HG02840 (cell line): ENCODE measurements around the gene TMC6.

Source experiments
- ATAC-seq: cut with Tn5 transposase; IDR thresholded peaks from one replicate; pipeline ENCODE4 v1.9.1; 2021; ENCODE audit warnings: mild to moderate bottlenecking, moderate library complexity, moderate number of reproducible peaks; ENCODE audit not compliant: unreplicated experiment, low FRiP score

The TMC6 gene

DNA sequence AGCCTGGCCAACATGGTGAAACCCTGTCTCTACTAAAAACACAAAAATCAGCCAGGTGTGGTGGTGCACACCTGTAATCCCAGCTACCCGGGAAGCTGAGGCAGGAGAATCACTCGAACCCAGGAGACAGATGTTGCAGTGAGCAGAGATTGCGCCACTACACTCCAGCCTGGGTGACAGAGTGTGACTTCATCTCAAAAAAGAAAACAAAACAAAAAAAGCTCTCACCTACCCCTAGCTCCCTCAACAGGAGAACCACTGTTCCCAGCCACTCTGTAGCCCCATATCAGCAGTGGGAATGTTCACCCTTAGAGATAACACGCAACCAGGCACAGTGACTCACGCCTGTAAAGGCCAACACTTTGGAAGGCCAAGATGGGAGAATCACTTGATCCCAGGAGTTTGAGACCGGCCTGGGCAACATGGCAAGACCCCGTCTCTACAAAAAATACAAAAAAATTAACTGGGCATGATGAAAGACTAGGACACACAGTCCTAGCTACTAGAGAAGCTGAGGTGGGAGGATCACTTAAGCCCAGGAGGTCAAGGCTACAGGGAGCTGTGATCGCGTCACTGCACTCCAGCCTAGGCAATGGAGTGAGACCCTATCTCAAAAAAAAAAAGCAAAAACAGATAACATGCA, 7.4 kb upstream of the TMC6 start:
- ATAC-seq, result no peak

DNA sequence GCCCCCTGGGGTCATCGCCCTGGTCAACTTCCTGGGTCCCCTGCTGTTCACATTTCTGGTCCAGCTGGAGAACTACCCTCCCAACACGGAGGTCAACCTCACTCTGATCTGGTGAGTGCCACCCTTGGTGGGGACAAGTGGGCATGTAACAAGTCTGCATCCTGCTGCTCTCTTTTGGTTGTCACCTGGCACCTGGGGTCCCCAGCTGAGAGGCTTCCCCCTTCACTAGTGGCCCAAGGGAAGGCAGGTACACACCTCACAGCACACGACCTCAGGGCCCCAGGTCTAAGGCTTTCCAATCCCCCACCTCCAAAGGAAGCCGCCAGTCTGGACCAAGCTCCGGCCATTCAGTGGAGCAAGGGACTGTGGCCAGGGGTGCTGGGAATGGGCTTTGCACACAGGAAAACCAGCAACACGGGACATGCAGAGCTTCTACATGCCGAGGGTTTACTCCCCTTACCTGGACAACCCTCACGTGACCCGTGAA, 6.4 kb upstream of the TMC6 start:
- no peak for ATAC-seq

DNA sequence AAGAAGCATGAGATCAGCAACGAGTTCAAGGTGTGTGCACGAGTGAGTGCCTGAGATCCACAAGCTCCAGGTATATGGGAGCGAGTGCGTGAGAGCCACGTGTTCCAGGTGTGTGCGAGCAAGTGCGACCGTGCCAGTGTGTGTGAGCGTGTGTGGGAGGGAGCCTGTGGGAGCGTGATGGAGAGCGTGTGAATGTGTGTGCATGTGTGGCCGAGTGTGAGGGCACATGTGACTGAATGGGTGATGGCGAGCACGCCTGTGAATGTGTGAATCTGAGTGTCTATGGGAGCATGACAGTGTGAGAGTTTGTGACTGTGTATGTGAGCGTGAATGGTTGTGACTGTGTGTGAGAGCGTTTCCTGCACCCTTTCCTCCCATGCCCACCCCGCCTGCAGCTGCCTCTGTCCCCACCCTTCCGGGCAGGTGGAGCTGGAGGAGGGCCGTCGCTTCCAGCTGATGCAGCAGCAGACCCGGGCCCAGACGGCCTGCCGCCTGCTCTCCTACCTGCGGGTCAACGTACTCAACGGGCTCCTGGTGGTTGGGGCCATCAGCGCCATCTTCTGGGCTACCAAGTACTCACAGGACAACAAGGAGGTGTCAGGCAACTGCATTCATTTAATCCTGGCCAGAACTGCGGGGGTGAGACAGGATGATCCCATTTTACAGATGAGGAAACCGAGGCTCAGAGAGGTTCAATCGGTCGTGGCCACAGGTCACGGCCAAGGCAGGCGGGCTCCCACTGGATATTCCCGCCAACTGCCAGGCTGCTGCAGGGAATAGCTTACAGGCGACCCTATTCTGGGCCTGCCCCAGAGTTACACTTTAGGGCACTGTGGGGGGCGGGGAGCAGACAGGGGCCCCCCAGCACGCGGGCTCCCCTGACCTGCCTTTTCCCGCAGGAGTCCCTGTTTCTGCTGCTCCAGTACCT, 5.7 kb upstream of the TMC6 start:
- no peak for ATAC-seq

DNA sequence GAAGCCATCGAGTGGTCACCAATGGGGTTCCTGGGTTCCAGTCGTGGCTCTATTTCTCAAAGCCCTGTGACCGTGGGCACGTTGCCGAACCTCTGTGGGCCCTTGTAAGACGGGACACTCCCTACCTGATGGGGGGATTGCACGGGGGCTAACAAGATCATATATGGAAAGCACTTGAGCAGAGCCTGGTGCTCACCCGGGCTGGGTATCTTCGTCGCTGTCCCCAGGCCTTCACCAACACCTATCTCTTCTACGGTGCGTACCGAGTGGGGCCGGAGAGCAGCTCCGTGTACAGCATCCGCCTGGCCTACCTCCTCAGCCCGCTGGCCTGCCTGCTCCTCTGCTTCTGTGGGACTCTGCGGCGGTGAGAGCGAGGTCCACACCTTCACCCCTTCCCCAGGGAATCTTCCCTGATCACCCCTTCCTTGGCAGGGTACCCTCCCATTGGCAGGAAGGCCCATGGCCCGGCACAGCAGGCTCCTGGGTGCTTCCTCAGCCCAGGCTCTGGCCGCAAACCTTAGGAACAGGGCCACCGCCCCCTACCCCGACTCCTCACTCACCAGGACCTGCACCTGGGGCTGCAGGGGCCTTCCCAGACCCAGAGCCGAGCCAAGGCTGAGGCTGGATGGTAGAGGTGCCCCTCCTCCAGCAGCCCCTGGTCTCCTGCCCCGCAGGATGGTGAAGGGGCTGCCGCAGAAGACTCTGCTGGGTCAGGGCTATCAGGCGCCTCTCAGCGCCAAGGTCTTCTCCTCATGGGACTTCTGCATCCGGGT, 4.8 kb upstream of the TMC6 start:
- ATAC-seq, result no peak

GRCh38 chr17:78132767-78133178, 4.2 kb upstream of the TMC6 start:
- no peak for ATAC-seq

- ATAC-seq, result no peak
Observed at GRCh38 chr17:78132084-78132676, 3.6 kb upstream of the TMC6 start.

GRCh38 chr17:78131172-78132083, 2.9 kb upstream of the TMC6 start:
- ATAC-seq, result no peak

DNA sequence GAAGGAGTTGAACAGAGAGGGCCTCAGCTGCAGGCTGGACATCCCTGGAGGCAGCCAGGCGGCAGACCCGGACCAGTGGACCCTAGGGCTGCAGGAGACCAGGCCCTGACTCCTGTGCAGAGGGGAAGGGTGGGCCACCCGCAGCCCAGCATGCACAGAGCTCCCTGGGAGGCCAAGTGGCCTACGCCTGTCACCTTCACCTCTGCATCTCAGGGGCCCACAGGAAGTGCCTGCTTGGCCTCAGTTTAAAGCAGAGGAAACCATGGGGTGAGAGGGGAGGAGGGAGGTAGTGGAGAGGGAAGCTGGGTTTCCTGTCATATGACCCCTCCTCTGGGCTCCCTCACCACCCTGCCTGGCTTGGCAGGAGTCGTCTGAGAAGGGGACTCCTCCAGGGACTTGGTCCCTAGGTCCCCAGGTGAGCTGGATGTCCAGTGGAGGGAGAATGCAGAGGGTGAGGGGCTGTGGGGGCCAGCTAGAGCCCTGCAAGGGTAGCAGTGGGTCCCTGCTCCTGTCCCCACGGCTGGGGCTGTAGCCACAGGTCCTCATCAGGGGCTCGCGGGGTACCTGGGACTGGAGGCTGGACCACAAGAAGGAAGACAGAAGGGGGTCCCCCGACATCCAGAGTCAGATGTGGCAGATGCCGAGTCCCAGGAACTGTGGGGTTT, 2.0 kb upstream of the TMC6 start, which contains the start of gene TMC8:
Gene TMC8, plus strand, starts transcription at position 335 of the 665 bp plus-strand sequence. CDS start 818 bp downstream, outside the sequence.
- ATAC-seq, result no peak

DNA sequence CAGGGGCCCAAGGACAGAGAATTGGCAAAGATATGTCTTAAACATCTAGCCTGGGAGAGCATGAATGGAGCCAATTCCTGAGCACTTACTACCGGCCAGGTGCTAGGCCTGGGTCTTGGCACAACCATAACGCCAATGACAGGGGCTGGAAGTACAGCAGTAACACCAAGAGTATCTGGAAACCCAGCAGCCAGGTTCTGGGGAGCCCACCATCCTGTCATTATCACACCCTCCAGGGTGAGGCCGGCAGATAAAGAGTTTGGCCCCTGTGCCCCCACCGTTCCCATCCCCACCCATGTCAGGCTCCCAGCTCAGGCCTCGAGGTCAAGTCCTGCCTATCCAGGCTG, 1.5 kb upstream of the TMC6 start:
- no peak for ATAC-seq

DNA sequence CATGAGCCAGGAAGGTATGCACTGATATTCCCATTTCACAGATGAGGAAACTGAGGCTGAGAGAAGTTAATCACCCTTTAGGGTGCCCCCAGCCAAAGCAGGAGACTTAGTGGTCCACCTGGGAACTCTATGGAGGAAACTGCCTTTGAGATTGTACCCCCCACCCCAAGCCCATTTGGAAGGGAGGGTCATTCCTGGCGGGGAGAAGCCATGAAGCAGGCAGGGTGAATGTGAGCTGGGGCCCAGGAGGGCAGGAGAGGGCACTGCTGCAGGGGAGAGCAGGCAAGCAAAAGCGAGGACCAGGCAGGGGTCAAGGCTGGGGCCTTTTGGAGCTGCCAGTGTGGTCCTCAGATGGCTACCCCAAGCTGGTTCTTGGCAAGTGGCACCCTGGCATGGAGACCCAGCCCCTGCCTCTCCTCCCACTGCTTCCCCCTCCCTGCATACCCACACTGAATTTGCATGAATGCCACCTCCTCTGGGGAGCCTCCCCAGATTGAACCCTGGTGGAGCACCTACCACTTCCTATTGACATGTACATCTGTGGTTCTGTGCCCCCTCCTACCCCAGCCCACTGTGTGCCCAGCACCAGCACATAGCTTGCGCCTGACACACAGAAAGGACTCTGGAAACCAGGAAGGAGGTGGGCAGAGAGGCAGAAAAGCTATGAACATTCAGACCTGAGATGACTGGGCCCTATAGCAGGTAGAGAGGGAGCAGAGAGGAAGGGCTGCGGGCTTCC, 965 bp upstream of the TMC6 start:
- ATAC-seq, result no peak

DNA sequence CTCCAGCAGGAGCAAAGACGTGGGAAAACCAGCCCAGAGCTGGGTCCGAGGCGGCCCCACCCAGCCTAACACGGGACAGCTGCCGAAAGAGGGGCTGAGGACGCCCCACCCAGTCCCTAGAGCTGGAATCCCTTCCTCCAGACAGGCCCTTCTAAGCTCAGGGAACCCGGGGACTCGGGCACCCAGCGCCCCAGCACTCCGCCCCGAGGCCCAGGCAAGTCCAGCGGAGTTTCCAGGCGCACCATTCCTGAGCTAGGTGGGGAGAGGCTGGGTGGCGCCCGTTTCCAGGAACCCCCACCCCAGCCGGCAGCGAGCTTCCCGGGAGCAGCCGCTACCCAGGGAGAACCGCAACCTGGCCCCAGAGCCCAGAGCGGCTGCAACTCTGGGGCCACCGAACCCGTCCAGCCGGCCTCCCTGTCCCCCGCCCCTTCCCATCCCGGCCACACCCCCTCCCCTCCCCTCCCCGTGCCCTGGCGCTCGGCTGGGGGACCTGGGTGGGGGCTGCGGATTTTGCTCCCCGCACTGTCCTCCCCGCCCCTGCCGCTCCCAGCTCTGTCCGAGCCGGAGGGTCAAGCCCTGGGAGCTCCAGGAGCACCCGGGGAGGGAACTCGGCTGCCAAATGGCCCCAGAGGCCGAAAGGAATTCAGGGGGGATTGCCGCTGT, 536 bp downstream of the TMC6 start:
- no peak for ATAC-seq

GRCh38 chr17:78127239-78127887, 1.2 kb downstream of the TMC6 start:
- ATAC-seq, result no peak

DNA sequence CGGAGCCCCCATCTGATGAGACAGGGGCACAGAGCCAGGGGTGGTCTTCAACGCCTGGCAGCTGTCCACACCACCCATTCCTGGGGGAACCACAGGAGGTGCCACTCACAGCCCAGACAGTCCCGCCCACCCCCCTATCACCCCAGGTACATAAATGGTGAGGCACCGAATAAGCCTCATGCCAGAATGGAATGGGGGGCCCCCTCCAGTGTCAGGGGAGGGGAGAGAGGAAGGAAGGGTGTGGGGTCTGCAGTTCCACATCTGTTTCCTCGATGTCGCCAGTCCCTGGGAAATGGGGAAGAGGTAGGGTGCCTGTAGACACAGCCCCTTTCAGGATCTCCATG, 1.7 kb downstream of the TMC6 start:
- no peak for ATAC-seq

GRCh38 chr17:78125976-78126894, 2.3 kb downstream of the TMC6 start:
- no peak for ATAC-seq

GRCh38 chr17:78125138-78125913, 3.2 kb downstream of the TMC6 start:
- no peak for ATAC-seq

DNA sequence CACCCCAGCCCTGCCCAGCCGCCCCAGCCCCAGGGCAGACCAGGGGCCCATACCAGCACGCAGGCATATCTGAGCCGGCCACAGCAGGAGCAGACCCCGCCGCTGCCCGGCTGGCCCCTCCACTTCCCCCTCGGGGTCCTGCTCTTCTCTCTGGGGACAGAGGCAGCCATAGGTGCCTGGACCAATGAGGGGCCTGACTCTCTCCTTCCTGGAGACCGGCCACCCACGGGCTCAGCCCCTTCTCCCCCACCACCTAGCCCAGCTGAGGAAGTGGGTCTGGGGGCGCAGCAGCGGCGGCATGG, 3.8 kb downstream of the TMC6 start:
- ATAC-seq, result no peak
